Measurements from ENCODE around the gene KANTR. TPM values are rescaled to one million over a fixed set of nuclear protein-coding genes. Genes with fewer than 3 reads are reported as not detected.

Gene KANTR
- total RNA-seq, 1 experiment from 2014 or later, result 7.5 TPM

- no peak overlapping the region for H3K4me3 ChIP-seq (replicated peaks in 1 of 2; ENCODE audit: low read depth in 1 of 2, low read length in 2 of 2)
- H3K27me3 ChIP-seq (ENCODE audit: insufficient read depth, low read length), result no peaks in the 10 kb centered on the region
- H3K9me2 ChIP-seq (ENCODE audit: insufficient read depth), result no peaks in the 10 kb centered on the region
- DNase-seq (ENCODE audit: low read depth, low spot score) (no peak), ATAC-seq (no peak)
- no peak overlapping the region for H3K27ac ChIP-seq (ENCODE audit: low read depth, low read length)
- peaks cover 4 to 25% of the 10 kb centered on the region in 2 experiments; a peak in 3 of 4 replicates for H3K4me1 ChIP-seq (ENCODE audit: control insufficient read depth in 1 of 2, insufficient read depth in 2 of 2, low read length in 2 of 2)
- H4K20me1 ChIP-seq (ENCODE audit: insufficient read depth), result no peaks in the 10 kb centered on the region
- ChIA-PET CTCF (no interaction called here), RAD21 (ENCODE audit: low non-redundant PET in 1 of 2, low total read pairs in 2 of 2, uncharacterized antibody in 2 of 2, unreplicated experiment in 2 of 2) (no interaction called here), POLR2A (no interaction called here)
- no TSS peak for BruUV-seq (replicated peaks)
- intact Hi-C loops (cut with micrococcal nuclease), result no loop called here
- no peak overlapping the region for H2AFZ ChIP-seq (ENCODE audit: low read depth, low read length, poor library complexity, severe bottlenecking)
- no peaks in the 10 kb centered on the region for H3K36me3 ChIP-seq (ENCODE audit: control insufficient read depth in 1 of 2, insufficient read depth in 2 of 2, low read length in 2 of 2)
- TF ChIP-seq SIN3A (IDR thresholded peaks at IDR 0.05; ENCODE audit: low read depth), result no peak
- no peak for TF ChIP-seq FOSL1 (IDR thresholded peaks at IDR 0.05; ENCODE audit: low read depth)
- no peak for TF ChIP-seq CBX3 (IDR thresholded peaks at IDR 0.05; ENCODE audit: low read depth)
- TF ChIP-seq EGR1 (IDR thresholded peaks at IDR 0.05; ENCODE audit: low read depth), result no peak
- TF ChIP-seq MAX (IDR thresholded peaks at IDR 0.05), result no peak
- no peak for TF ChIP-seq ZFX (IDR thresholded peaks at IDR 0.05)
- TF ChIP-seq REST (IDR thresholded peaks at IDR 0.05; ENCODE audit: low read depth), result no peak
- no peak for TF ChIP-seq JUND (IDR thresholded peaks at IDR 0.05)
- no peak for TF ChIP-seq ZNF274 (IDR thresholded peaks at IDR 0.05; ENCODE audit: low read depth, low read length)
- no peak for TF ChIP-seq EZH2phosphoT487 (IDR thresholded peaks at IDR 0.05; ENCODE audit: borderline replicate concordance)
- no peak for TF ChIP-seq EZH2 (IDR thresholded peaks at IDR 0.05)
- no peak for TF ChIP-seq POLR2A (IDR thresholded peaks at IDR 0.05; ENCODE audit: borderline replicate concordance, extremely low read depth, insufficient read depth, insufficient read length)
- TF ChIP-seq TCF7L2 (IDR thresholded peaks at IDR 0.05; ENCODE audit: borderline replicate concordance, extremely low read depth, insufficient read depth, insufficient read length), result no peak
- no peak for TF ChIP-seq YY1 (IDR thresholded peaks at IDR 0.05; ENCODE audit: extremely low read depth, insufficient replicate concordance, low read depth, low read length)
- no peak for TF ChIP-seq CEBPB (IDR thresholded peaks at IDR 0.05; ENCODE audit: low read depth)
- TF ChIP-seq RAD21 (IDR thresholded peaks at IDR 0.05; ENCODE audit: low read depth), result no peak
- no peak for TF ChIP-seq ELF1 (IDR thresholded peaks at IDR 0.05; ENCODE audit: borderline replicate concordance, low read depth)
- no peaks in the 10 kb centered on the region for H3K9me3 ChIP-seq (ENCODE audit: control insufficient read depth in 1 of 2, insufficient read depth in 1 of 2, low read depth in 1 of 2, low read length in 2 of 2)
- H3K4me2 ChIP-seq (ENCODE audit: low read length), result no peak overlapping the region
- H3K79me2 ChIP-seq (ENCODE audit: insufficient read depth, low read length), result no peaks in the 10 kb centered on the region
- no peak overlapping the region for H3K9ac ChIP-seq (ENCODE audit: low read length)
Measured at GRCh38 chrX:53076671-53077070, 17.3 kb upstream of the KANTR start.
